Astrocyte of the hippocampus (primary cell): ENCODE measurements around the gene SYCN.

ENCODE experiments used
- DNase-seq: peaks from one replicate; pipeline ENCODE4 v3.0.0; 2011; ENCODE audit warnings: low read depth, low spot score

Gene SYCN

GRCh38 chr19:39155741-39156140 lies 48.3 kb downstream of the SYCN start:
- DNase-seq: no peak

DNA sequence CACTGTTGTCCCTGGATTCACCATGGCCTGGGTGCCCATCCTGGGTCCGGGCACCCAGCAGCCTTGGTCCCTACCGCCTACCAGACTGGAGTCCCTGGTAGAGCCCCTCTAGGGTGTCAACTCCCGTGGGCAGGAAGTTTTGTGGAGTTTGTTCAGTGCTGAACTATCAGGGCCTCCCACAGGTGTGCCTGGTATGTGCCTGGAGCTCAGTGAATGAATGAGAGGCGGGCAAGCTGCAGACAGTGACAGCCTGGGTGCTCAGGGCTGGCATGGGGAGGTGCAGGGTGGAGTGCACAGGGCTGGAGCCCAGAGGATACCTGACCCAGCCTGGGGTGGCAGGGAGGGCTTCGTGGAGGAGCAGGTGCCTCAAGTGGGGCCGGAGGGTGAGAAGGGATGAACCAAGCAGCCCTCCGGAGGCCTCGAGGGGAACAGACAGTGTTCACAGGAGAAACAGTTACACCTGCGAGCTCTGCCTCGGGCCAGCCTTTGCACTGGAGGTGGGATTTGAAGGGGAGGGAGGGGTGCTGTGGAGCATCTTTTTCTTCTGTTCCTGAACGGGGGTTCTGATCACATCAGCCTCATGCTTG lies 48.9 kb downstream of the SYCN start:
- no peak for DNase-seq

DNA sequence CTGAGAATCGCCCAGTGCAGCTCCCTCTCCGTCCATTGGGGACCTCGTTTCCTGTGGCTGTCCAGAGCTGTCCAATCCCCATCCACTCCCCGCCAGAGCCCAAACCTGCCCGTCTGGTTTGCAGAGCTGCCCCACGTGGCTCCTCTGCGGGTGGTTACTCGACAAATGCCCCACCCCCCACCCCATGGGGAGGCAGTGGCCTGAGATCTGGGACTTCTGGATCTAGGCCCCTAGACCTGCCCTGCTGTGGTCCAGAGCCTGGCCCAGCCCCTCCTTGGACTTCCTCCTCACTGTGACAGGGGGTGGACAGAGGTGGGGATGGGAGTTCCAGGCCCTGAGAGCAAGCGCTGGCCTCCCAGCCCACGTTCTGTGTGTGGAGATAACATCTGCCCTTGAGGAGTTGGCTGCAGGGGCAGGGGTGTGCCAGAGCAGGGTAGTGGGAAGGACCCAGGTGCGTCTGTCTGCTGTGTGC lies 49.4 kb downstream of the SYCN start:
- DNase-seq: no peak

DNA sequence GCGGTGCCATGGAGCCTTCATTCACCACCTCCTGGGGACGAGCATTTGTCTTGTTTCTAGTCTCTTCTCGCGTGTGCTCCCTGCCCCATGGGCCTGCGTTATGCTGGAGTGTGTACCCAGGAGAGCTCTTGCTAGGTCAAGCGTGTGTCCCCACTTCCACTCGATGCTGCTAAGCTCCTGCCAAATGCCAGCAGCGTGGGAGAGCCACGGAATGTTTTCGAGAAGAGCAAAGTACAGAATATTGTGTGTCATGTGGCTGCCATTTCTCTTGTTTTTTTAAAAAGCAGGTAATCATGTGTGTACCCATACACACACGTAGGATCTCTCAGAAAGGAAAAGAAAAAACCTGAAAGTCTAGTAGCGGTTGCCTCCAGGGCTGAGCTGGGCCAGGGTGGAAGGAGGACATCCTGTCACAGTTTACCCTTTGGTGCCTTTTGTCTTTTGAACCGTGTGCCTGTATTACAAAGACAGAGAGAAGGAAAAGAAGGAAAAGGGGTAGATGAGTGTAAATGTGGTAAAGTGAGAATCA lies 49.9 kb downstream of the SYCN start:
- no peak for DNase-seq
